ENCODE data around the gene SCP2D1. TPM values are rescaled to one million over a fixed set of nuclear protein-coding genes. Genes with fewer than 3 reads are reported as not detected.

SCP2D1 gene
- total RNA-seq, 1 donor from 2014 or later = not detected

DNA sequence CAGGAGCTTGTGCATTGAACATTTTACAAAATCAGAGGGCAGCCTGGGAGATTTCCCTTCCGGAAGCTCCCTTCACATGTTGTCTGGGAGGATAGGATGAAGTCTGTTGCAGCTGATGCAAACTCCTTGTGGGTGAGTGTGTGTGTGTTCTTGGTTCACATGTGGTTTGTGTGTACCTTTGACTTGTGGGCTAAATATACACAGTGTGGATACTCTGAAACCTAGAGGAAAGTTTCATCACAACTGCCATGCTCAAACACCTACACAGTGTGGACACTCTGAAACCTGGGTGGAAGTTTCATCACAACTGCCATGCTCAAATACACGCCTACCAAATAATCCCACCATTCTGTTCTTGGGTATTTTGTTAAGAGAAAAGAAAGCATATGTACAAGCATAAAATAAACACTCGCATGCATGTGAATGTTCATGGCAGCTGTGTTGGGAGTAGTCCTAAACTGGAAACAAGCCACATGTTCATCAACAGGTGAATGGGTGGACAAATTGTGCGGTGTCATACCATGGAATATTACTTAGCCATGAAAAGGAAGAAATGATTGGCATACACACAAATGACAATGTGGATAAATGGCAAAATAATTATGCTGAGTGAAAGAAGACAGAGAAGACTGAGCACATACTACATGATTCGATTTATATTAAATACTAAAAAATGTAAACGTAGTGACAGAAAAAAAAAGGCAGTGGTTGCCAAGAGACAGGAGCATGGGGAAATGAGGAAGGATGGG, 1.8 kb downstream of the SCP2D1 start:
- no peak for DNase-seq (ENCODE audit: low spot score)

DNA sequence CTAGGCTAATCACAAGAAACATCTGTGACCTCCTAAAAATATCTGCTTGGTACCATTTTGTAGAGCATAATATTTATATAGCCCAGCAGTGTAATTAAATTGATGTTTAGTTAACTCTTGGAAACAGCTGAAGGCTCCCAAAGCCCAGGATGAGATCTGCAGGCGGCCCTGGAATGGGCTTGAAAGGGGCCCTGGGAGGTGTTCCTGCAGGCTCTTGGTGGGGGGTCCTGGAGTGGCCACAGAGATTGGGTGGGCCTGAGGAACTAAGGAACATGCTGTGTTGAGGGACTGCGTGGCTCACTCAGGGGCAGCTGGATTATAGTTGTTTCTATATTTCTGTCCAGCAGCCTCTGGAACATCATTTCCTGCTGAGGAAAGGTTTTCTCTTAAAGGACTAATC, 9.2 kb downstream of the SCP2D1 start:
- peak; percentile 16 for DNase-seq (ENCODE audit: low spot score)

DNA sequence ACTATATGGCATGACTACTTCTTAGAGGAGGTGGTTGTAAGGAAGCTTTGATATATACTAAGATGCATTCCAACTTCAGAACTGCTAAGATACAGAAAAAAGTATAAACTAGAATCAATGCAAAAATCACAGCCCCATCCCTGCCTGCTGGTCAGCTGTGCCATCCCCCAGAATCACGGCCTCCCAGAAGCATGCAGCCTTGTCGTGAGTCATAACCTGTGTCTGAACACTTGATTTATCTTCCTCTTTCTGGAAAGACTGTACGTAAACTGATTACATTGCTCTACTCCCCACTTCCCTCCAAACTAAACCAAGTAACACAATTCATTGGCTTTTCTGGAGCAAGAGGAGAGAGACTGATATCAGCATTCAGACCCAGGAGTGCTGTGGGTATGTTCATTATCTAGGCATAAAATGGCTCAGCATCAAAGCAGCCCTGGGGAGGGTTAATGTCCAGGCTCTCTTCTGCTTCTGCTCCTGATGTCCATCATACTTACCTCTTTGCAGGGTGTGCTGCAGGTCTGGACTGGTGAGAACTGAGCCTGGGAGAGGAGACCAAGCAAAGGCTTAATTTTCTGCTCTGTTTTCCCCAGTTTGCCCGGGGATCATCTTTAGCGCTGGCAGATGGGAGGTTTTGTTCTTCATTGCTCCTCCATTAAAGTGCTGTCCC, 18.4 kb downstream of the SCP2D1 start:
- no peak for DNase-seq (ENCODE audit: low spot score)

DNA sequence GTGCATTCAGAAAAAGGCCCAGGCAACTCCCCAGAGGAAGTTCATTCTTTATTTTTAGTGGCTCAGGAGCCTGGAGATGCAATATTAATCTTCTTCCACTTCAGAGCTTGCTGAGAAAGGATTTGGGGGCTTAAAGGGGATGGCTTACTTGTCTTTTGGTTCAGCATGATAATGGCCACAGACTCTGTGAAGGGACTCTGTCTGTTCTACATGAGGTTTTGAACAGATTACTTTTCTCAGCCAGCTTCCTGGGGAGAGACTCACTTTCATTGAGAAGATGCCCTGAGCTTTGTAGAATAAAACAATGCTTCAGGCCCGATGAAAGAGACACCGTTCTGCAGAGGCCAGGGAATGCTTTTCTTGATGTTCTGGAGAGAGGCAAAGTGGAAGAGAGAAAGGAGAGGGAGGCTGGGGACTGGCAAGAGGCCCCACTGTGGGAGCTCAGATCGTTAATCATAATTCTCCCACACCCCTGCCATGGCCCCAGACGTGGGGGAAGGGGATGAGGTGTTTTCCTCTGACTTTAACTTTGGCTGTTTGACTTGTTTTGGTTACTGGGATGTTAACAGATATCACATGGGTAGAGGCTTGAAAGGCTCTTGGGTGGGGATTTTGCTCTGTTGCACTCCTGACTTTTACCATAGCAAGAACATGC, 19.1 kb downstream of the SCP2D1 start:
- DNase-seq (ENCODE audit: low spot score) = no peak

DNA sequence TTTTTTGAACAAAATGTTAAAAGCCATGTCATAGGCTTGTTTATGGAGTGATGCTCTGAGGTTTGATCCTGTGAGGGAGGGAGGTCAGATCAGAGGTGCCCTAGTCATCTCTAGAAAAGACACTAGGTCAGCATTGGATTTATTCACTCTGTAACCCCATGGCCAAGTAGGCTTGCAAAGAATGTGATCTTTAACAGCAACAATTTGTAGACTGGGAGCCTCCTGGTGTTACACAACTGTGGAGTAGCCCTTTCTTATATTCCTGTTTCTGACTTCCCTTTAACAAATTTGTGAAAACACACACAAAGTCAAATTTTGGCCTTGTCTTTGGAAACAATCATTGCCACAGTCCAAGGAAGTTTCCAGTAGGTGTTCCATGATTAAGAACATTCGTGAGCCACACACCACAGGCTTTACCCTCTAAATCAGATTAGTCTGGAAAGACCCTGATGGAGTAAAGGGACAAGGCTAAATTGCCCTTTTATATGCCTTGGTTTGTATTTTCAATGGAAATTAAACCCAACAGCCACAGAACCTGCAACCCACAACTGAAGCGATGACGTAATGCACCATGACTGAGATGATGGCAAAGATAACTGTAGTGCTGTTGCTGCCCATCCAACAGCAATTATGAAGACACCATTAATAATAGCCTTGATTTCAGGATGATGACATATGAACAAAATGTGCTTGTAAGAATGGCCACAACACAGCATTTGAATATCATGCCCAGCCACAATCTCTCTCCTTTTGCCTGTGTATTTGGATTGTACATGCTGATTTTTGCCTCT, 22.1 kb downstream of the SCP2D1 start:
- no peak for DNase-seq (ENCODE audit: low spot score)

DNA sequence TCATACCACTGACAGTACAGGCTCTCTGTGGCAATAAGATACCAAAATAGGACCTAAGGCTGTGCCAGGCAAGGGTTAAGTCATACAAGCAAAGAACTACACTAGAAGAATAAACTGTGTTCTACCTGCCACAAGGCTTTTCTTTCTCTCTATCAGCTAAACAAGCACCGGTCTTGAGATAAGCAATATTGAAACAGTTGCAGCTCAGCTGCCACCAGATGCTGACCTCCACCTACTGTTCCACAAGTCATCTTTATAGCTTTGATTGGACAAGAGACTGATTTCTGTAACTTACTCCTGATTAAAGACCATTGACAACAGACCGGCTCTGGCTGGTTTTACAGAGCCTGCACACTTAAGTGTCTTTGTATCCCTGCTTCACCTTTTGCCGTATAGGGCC, 24.1 kb downstream of the SCP2D1 start:
- DNase-seq (ENCODE audit: low spot score) = no peak

DNA sequence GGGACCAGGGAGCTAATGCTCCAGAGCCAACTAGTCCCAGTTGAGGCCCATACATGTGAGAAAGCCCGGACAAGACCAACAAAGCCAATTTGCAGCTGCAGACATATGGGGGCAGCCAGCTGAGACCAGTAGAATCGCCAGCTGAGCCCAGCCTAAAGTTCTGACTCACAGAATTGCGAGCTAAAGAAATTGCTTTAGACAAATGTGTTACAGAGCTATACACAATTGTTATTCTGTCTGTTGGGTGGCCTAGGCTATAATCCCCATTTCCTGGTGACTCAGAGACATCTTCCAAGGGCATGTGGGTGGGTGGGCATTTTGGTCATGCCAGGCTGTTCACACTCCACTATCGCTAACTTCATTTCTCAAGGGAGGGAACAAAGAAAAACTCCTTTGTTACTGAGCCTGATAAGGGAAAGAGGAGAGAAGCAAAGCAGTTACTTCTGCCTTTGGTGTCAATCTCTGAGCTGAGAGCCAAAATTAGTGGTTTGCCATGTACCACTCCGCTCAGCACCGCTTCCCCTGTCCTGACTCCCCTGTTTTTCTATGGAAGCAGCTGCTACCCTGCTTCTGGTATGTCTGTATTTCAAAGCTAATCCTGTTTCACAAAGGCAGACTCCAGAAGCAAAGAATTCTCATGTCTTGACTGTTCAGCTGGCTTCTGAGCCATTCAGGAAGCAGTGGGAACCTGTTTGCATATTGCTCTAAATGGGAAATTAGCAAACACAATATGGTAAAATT, 26.1 kb downstream of the SCP2D1 start:
- no peak for DNase-seq (ENCODE audit: low spot score)

DNA sequence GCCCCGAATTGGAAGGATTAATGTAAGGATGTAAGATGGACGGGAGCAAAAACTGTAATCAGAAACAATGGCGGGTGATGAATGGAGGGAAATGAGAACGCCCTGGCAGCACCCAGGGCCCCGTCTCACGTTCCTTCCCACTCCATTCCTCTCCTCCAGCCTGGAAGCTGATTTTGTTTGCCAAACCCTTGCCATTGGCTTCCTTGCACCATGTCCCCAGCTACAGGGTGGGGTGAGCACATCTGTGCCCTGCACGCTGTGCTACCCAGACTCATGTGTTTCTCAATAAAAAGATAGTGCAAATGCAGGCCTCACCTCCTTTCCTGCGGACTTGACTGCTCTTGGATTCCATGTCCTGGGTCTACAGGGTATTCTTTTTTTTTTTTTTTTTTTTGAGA, 26.7 kb downstream of the SCP2D1 start:
- no peak for DNase-seq (ENCODE audit: low spot score)

DNA sequence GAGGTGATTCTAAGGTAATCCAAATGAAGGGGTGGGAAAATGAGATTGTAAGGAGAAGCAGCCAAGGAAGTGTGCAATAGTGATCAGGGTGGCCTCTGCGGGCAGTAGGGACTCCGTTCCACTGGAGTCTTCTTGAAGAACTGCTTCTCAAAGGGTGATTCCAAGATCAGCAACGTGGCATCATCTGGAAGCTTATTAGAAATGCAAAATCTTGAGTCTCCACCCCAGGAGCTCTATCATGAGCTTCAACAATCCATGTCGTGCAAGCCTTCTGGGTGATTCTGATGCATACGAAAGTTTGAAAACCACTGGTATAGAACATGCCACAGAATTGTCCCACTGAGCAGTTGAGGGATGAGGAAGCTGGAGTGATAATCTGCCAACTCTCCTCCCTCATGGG, 31.4 kb downstream of the SCP2D1 start:
- no peak for DNase-seq (ENCODE audit: low spot score)

DNA sequence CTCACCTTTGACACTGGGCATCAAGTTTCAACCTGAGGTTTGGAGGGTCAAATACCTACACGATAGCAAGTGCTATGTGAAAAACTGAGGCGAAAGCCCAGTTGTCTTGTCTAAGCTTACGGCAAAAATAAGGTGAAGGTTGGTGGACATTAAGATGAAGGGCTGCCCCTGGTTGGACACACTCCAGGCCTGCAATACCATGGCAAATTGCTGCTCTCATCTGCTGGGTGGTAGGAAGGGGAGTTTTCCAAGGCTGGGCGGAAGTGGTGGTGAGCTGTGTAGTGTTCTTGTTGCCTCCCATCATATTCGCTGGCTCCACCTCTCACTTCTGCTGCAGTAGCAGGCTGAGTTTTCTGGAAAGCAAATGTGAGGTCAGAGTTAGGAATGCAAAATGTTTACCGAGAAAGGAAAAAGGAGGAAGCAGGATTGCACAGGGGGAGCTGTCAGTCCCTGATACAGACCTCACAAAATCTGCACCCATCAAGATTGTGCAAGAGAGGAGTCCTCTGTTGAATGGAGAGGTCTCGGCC, 33.7 kb downstream of the SCP2D1 start:
- DNase-seq (ENCODE audit: low spot score) = no peak

DNA sequence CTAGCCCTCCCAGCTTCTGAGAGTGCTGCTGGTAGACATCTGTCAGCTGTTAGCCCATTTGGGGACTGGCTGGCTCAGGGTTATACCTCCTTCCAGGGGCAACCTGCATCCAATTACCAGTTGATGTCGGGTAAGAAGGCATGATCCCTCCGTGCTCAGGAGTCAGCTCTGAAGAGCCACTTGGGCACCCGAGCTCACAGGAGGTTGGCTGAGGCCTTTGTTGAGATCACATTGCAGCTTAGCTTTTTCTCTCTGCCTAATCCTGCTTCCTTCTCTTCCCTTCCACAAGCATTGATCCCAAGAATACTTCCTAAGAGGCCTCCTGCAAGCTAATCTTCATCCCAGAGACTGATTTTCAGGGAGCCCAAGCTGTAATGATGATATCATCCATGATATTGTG, 35.5 kb downstream of the SCP2D1 start:
- DNase-seq (ENCODE audit: low spot score) = no peak

DNA sequence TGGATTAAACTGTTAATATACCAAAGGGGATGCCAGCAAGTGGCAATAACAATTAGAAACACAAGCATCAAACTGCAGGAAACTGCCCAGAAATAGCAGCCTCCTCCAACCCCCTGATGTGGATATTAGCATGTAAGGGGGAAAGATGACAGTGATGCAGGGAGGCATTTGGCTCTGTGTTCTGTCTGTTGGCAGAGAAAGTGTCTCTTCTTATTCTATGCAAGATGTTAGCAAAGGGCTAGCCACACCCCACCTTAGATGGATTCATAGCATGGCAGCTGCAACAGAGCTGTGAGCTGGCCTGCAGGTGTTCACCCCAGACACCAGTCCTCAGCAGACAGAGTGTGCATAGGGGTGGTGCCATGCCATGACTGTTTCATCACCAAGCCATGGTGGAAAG, 38.0 kb downstream of the SCP2D1 start:
- no peak for DNase-seq (ENCODE audit: low spot score)

DNA sequence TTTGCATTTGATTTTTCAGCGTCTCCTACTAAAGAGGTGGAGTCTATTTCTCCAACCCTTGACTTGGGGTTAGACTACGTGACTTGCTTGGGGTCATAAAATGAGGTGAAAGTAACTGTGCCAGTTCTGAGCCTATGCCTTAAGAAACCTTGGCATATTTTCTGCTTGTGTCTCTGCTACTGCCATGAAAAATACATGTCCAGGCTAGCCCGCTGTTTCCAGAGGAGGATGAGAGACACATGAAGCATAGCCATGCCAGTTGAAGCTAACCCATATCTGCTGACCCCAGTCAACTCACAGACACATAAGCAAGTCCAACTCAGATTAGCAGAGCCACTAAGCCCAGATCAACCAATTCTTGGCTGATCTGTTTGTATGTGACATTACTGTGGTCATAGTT, 38.7 kb downstream of the SCP2D1 start:
- no peak for DNase-seq (ENCODE audit: low spot score)

DNA sequence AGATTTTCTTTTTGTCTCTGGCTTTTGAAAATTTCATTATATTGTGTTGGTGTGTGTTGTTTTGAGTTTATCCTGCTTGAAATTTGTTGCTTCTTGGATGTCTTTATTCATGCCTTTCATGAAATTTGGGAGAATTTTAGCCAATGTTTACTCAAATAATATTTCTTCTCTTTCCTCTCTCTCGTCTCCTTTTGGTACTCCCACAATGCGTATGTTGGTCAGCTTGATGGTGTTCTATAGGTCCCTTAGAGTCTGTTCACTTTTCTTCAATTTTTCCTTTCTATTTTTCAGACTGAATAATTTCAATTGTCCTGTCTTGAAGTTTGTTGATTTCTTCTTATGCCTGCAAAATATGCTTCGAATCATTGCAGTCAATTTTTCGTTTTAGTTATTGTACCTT, 39.6 kb downstream of the SCP2D1 start:
- no peak for DNase-seq (ENCODE audit: low spot score)

DNA sequence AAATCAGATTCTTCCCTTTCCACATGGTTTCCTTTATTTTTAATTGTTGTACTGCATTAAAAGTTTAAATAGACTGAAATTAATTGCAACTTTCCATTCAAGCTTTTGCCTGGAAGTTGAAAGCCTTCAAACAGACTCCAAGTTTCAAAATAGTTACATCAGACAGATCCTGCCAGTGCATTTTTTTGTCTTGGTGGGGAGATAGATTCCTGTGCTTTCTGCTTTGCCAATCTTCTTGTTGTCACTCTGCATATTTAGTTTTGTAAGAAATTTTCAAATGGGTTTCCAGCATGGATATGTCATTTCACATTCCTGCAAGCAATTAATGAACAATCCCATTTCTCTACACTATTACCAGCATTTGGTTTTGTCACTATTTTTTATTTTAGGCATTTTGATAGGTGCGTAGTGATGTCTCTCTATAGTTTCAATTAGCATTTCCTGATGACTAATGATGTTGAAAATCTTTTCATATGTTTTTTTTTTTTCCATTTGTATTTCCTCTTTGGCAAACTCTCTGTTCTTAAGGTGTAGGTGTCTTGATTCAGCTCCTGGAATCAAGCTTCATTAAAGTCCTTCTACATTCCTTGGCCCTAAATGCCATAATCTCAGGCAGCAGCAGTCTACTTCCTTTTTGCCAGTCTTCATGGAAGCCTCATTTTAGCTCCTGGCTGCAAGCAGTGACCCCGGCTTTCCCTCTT, 40.5 kb downstream of the SCP2D1 start:
- no peak for DNase-seq (ENCODE audit: low spot score)

DNA sequence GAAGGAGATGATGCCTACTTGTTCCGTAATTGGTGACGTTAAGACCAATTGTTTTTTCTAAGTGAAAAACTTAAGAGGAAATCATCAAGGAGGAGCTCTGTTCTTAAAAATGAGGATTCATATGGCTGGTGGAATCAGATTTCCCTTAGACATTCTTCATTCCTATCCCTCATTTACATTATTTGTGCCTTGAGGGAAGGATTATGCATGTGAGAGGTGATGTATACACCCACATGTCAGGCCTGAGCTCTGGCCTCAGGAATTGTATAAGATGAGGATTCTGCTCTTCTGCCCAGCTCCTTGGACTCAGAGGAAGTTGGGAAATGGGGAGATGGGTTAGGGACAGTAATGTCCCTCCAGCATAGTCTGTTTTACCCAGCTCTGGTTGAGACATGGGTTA, 42.3 kb downstream of the SCP2D1 start:
- DNase-seq (ENCODE audit: low spot score) = no peak

DNA sequence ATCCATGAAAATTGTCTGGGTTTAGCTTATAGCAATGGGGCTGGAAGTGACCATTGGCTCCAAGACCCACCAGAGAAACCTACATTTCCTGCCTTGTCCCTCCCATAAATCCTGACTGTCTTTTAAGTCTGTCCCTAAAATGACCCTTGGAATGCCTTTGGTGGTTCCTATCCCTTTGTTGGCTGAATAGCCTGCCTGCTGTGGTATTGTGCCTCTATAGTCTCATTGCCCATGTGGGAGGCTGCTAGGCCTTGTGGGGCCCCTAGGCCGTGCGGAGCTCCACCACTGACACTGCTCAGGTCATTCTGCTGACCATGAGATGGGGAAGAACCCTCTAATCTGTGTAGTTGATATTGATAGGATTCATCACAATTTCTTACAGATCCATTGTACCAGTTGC, 43.3 kb downstream of the SCP2D1 start:
- no peak for DNase-seq (ENCODE audit: low spot score)

DNA sequence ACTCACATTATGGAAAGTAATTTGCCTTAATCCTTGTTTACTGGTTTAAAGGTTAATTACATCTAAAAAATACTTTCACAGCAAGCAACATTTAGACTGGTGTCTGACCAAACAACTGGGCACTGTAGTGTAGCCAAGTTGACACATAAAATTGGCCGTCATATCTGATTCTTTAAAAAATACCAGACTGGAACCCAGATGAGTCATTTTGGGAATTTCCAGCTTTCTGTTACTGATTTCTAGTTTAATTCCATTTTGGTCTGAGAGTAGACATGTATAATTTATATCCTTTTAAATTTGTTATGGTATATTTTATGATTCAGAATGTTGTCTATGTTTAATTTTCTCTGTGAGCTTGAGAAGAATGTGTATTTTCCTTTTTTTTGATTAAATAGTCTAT, 44.1 kb downstream of the SCP2D1 start:
- no peak for DNase-seq (ENCODE audit: low spot score)

DNA sequence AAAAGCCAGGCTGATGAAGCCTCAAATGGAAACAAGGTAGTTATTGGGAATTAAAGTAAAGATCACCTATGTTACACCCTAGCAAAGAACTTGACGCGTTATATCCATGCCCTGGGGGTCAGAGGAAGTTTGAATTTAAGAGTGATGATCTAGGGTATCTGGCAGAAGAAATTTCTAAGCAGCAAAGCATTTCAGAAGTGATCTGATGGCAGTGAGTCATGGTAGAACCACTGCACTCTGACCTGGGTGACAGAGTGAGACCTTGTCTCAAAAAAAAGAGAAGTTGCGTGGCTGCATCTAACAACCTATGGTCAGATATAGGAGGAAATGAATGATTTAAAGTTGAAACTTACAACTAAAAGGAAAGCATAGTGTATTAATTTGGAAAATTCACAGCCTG, 45.2 kb downstream of the SCP2D1 start:
- no peak for DNase-seq (ENCODE audit: low spot score)

All from mucosa of gallbladder (tissue), 1 donor.